ENCODE measurements around the gene CPEB2. TPM values are rescaled to one million over a fixed set of nuclear protein-coding genes. Genes with fewer than 3 reads are reported as not detected.

The CPEB2 gene
- total and polyA plus RNA-seq, 8 donors, result 1.7 to 9.2 (median 6.5) TPM

DNA sequence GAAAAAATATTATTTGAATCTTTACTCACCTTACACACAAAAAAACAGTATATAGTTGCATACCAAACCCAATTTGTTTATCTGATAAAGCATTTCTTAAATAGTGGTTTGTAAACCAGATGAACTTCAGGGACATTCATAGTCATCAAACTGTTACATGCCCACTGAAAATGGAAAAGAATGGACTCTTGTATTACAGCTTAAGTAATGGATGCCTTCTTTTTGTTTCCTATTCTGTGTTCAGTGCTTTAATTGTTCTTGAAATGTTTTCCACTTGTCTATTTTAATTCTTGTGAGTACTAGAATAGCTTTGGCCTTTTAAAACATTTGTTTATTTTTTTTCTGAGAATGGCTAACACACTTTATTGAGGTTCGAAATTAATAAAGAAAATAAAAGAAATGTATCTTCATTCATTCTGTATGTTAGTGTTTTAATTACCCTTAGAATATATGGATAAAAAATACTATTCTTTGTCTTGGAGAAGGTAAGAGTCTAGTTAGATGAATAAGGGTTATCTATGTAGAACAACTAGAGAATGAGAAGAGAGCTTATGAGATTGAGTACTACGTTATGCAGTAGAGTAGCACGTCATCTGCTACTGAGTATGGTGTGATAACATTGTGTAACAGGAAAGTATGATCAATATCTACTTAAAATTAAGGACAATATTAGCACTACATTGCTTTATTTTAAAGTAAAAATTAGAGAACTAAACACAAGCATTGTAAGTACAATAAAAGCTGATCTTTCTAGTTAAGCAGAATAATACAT, 9.9 kb downstream of the CPEB2 start:
- DNase-seq, result no peak
- H3K9me3 ChIP-seq, result no peaks in the 10 kb centered on the region
- no peak overlapping the region for H3K4me3 ChIP-seq
- intact Hi-C loops (cut with DNase I), result no loop called here
- H3K27me3 ChIP-seq, result no peaks in the 10 kb centered on the region
- 61% methylated on average over 3 of the region's 3 CpGs for WGBS, 2 donors
- ATAC-seq, result no peak
- FAIRE-seq, result peak; percentile 65
- peaks cover 0 to 13% (median 7%) of the 10 kb centered on the region in 3 donors for H3K4me1 ChIP-seq
- TF ChIP-seq, protein P1, sequence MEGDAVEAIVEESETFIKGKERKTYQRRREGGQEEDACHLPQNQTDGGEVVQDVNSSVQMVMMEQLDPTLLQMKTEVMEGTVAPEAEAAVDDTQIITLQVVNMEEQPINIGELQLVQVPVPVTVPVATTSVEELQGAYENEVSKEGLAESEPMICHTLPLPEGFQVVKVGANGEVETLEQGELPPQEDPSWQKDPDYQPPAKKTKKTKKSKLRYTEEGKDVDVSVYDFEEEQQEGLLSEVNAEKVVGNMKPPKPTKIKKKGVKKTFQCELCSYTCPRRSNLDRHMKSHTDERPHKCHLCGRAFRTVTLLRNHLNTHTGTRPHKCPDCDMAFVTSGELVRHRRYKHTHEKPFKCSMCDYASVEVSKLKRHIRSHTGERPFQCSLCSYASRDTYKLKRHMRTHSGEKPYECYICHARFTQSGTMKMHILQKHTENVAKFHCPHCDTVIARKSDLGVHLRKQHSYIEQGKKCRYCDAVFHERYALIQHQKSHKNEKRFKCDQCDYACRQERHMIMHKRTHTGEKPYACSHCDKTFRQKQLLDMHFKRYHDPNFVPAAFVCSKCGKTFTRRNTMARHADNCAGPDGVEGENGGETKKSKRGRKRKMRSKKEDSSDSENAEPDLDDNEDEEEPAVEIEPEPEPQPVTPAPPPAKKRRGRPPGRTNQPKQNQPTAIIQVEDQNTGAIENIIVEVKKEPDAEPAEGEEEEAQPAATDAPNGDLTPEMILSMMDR (IDR thresholded peaks at IDR 0.05), result no peak
- peaks cover 0 to 4% (median 0%) of the 10 kb centered on the region in 3 donors for H3K36me3 ChIP-seq
- no peak overlapping the region for H3K27ac ChIP-seq

DNA sequence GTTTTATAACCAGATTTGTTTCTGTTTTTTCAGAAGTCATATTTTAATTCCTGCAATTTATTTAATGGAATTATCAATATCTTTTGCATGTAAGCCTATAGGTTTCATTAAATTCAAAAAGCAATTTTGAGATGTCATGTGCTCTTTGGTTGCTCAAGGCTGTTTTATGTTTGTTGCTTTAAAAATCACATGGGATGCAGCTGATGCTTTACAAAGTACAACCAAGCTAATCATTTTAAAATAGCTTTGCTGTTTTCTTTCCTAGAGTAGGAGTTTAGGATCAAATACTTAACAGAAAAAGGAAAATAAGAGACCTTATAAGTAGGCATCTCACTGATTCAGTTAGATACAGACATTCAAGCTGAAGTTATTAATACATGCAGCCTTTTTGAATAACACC, 11.3 kb downstream of the CPEB2 start:
- H3K4me3 ChIP-seq, result no peak overlapping the region
- H3K36me3 ChIP-seq, result no peaks in the 10 kb centered on the region
- no peaks in the 10 kb centered on the region for H3K27me3 ChIP-seq
- peaks cover 0 to 13% (median 10%) of the 10 kb centered on the region in 3 donors for H3K4me1 ChIP-seq
- ATAC-seq (no peak), FAIRE-seq (no peak), DNase-seq (no peak)
- no peaks in the 10 kb centered on the region for H3K9me3 ChIP-seq
- H3K27ac ChIP-seq, result no peak overlapping the region
- TF ChIP-seq, protein P1 (IDR thresholded peaks at IDR 0.05), result no peak
- intact Hi-C loops (cut with DNase I), result no loop called here

DNA sequence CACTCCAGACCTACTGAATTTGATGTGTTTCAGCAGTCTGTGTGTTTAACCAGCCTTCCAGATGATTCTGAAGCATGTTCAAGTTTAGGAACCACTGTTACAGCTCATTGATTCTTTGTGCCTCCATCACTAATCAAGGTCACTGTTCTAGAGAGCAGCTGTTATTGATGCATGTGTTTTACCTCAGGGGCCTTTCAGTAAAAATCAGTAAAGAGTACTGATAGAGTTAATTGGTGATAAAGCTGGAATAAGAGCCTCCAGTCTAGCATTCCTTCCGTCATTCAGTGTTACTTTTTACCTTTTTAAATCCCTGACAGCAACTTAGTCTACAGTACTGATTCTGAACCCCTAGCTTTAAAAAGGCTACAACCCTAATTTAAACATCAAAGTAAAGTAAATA, 12.9 kb downstream of the CPEB2 start:
- Histone ChIP-seq H3K9me3 (no peaks in the 10 kb centered on the region), H3K4me1 (peaks cover 0 to 10% (median 10%) of the 10 kb centered on the region in 3 donors), H3K27me3 (no peaks in the 10 kb centered on the region), H3K27ac (no peak overlapping the region), H3K4me3 (no peak overlapping the region), H3K36me3 (no peaks in the 10 kb centered on the region)
- DNase-seq (no peak), ATAC-seq (no peak), FAIRE-seq (no peak)
- intact Hi-C loops (cut with DNase I), result no loop called here
- WGBS, 2 donors, result 45 to 55% methylated on average over 1 of the region's 1 CpG
- TF ChIP-seq, protein P1 (IDR thresholded peaks at IDR 0.05), result no peak

DNA sequence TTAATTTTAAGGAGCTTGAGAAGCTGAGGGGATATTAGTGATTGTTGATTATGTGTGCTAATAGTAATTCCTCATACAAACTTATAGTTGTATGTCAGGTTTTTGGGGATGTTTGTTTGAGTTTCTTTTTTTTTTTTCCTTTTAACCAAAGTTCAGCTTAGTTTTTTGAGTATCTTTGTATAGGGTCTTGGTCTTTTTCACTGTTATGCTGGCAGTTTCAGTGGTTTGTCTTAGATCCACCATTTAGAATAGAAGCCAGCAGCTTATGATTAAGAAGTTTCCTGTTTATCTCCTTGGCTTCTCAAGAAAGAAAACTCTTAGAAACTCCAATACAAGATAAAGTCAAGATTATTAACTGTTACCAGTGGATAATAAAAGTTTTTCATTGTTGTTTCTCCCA, 16.1 kb downstream of the CPEB2 start:
- intact Hi-C loops (cut with DNase I), result no loop called here
- ATAC-seq (no peak), FAIRE-seq (no peak), DNase-seq (no peak)
- no peak overlapping the region for H3K4me3 ChIP-seq
- no peaks in the 10 kb centered on the region for H3K27me3 ChIP-seq
- no peak overlapping the region for H3K27ac ChIP-seq
- TF ChIP-seq, protein P1 (IDR thresholded peaks at IDR 0.05), result no peak
- no peaks in the 10 kb centered on the region for H3K9me3 ChIP-seq
- no peaks in the 10 kb centered on the region for H3K36me3 ChIP-seq
- H3K4me1 ChIP-seq, result peaks cover 0 to 9% (median 0%) of the 10 kb centered on the region in 3 donors

All from pancreas (tissue), 10 donors.